Liver (tissue), 9 donors: Measurements from ENCODE around the gene IRF8. TPM values are rescaled to one million over a fixed set of nuclear protein-coding genes. Genes with fewer than 3 reads are reported as not detected.

ENCODE experiments used
- DNase-seq: peaks from one replicate; pipeline ENCODE4 v3.0.0-alpha.2; 2017; ENCODE audit warnings: low spot score
- H3K27ac ChIP-seq, 2 donors: one replicate each; pipeline ENCODE4 v1.7.0; 2013; ENCODE audit warnings: inconsistent platforms in 2 of 2, low read length in 2 of 2, control low read depth in 1 of 2, low read depth in 1 of 2, mild to moderate bottlenecking in 1 of 2
- H3K27me3 ChIP-seq, 4 donors: one replicate each; pipeline versions ENCODE4 v1.6.1 to v1.7.0; 2013; ENCODE audit warnings: low read length in 3 of 4, inconsistent platforms in 1 of 4, mild to moderate bottlenecking in 1 of 4, moderate library complexity in 1 of 4; ENCODE audit not compliant: control insufficient read depth in 4 of 4, insufficient read depth in 4 of 4
- H3K36me3 ChIP-seq, 4 donors: one replicate each; pipeline versions ENCODE4 v1.6.1 to v1.7.0; 2013; ENCODE audit warnings: low read length in 3 of 4, mild to moderate bottlenecking in 3 of 4, low read depth in 1 of 4, moderate library complexity in 1 of 4; ENCODE audit not compliant: control insufficient read depth in 4 of 4, insufficient read depth in 3 of 4
- H3K4me1 ChIP-seq, 4 donors: one replicate each; pipeline versions ENCODE4 v1.6.1 to v1.7.0; 2013; ENCODE audit warnings: low read length in 3 of 4, mild to moderate bottlenecking in 3 of 4, moderate library complexity in 1 of 4; ENCODE audit not compliant: control insufficient read depth in 4 of 4, insufficient read depth in 4 of 4
- H3K4me3 ChIP-seq, 3 donors: one replicate each; pipeline versions ENCODE4 v1.6.1 to v1.7.0; 2013; ENCODE audit warnings: low read length in 3 of 3, control low read depth in 1 of 3, low read depth in 1 of 3, mild to moderate bottlenecking in 1 of 3
- H3K9ac ChIP-seq, 2 donors: one replicate each; pipeline ENCODE4 v1.7.0; 2013; ENCODE audit warnings: low read length in 2 of 2, mild to moderate bottlenecking in 2 of 2, moderate library complexity in 2 of 2, control low read depth in 1 of 2, low read depth in 1 of 2
- H3K9me3 ChIP-seq, 4 donors: one replicate each; pipeline versions ENCODE4 v1.6.1 to v1.7.0; 2013; ENCODE audit warnings: low read length in 3 of 4; ENCODE audit not compliant: control insufficient read depth in 4 of 4
- ATF3 ChIP-seq: IDR thresholded peaks from 2 replicates; pipeline ENCODE4 v1.6.1; 2016; ENCODE audit warnings: antibody characterized with exemption
- CTCF ChIP-seq: fragments of 150-350 bp; IDR thresholded peaks from 2 replicates; pipeline ENCODE4 v1.5.1; 2017; ENCODE audit warnings: improper control_type of control experiment, low read depth, low read length; ENCODE audit not compliant: missing input control
- EGR1 ChIP-seq, 2 donors: IDR thresholded peaks; 2 replicates each; pipeline ENCODE4 v1.6.1; 2016 to 2018; ENCODE audit warnings: antibody characterized with exemption in 2 of 2, low read depth in 2 of 2
- FOXA1 ChIP-seq: IDR thresholded peaks from 2 replicates; pipeline ENCODE4 v1.6.1; 2016; ENCODE audit warnings: antibody characterized with exemption
- FOXA2 ChIP-seq: IDR thresholded peaks from 2 replicates; pipeline ENCODE4 v1.6.1; 2016; ENCODE audit warnings: antibody characterized with exemption
- GABPA ChIP-seq, 2 donors: IDR thresholded peaks in 1 of 2; conservative IDR thresholded peaks in 1 of 2; 2 replicates each; pipeline ENCODE4 v1.6.1; 2016; ENCODE audit warnings: antibody characterized with exemption in 2 of 2, mild to moderate bottlenecking in 1 of 2, moderate library complexity in 1 of 2
- HNF4A ChIP-seq, 2 donors: conservative IDR thresholded peaks; 2 replicates each; pipeline ENCODE4 v1.6.1; 2016; ENCODE audit warnings: antibody characterized with exemption in 2 of 2, mild to moderate bottlenecking in 2 of 2
- HNF4G ChIP-seq: IDR thresholded peaks from 2 replicates; pipeline ENCODE4 v1.6.1; 2016; ENCODE audit warnings: antibody characterized with exemption
- JUND ChIP-seq, 2 donors: IDR thresholded peaks; 2 replicates each; pipeline ENCODE4 v1.6.1; 2016; ENCODE audit warnings: antibody characterized with exemption in 2 of 2
- MAX ChIP-seq: IDR thresholded peaks from 2 replicates; pipeline ENCODE4 v1.6.1; 2016; ENCODE audit warnings: antibody characterized with exemption
- NR2F2 ChIP-seq: IDR thresholded peaks from 2 replicates; pipeline ENCODE4 v1.6.1; 2016; ENCODE audit warnings: antibody characterized with exemption
- REST ChIP-seq: IDR thresholded peaks from 2 replicates; pipeline ENCODE4 v1.6.1; 2016; ENCODE audit warnings: antibody characterized with exemption, mild to moderate bottlenecking
- RXRA ChIP-seq, 2 donors: IDR thresholded peaks; 2 replicates each; pipeline ENCODE4 v1.6.1; 2017 to 2018; ENCODE audit warnings: antibody characterized with exemption in 2 of 2, mild to moderate bottlenecking in 1 of 2
- SP1 ChIP-seq: IDR thresholded peaks from 2 replicates; pipeline ENCODE4 v1.6.1; 2018; ENCODE audit warnings: antibody characterized with exemption, mild to moderate bottlenecking
- TAF1 ChIP-seq: conservative IDR thresholded peaks from 2 replicates; pipeline ENCODE4 v1.6.1; 2016; ENCODE audit warnings: antibody characterized with exemption, mild to moderate bottlenecking
- YY1 ChIP-seq: IDR thresholded peaks from 2 replicates; pipeline ENCODE4 v1.6.1; 2016; ENCODE audit warnings: antibody characterized with exemption, mild to moderate bottlenecking
- ZBTB33 ChIP-seq: IDR thresholded peaks from 2 replicates; pipeline ENCODE4 v1.6.1; 2016; ENCODE audit warnings: antibody characterized with exemption
- WGBS: extraction: QIAGEN DNeasy Blood & Tissue Kit; methylation state at CpG from one replicate; pipeline ENCODE4 v1.1.7; 2013; 5-methylcytosine and 5-hydroxymethylcytosine counted together
- polyA plus RNA-seq, 2 donors: library from polyadenylated mRNA; stranded (reverse) in 1 of 2; unstranded in 1 of 2; fragments of 200-250 nt in 1 of 2; fragments of >200 nt in 1 of 2; fragmentation: Nextera tagmentation in 1 of 2; extraction: Ambion mirVana in 1 of 2; gene quantifications; one replicate each; pipeline versions ENCODE4 v1.2.1 to v1.2.3, GENCODE V29; 2013 to 2015
- total RNA-seq, 2 donors: library from RNA; depleted of rRNA; stranded (reverse); fragments of >200 nt; gene quantifications; one replicate each; pipeline ENCODE4 v1.2.3, GENCODE V29; 2014
- donor health status: healthy.
- donor health status: healthy.
- donor health status: healthy.
- donor health status: healthy.
- donor health status: healthy.

The IRF8 gene
- total and polyA plus RNA-seq, 4 donors = 5.1 to 25.8 (median 12.3) TPM

- DNase-seq = no peak
- 95% methylated on average over 13 of the region's 13 CpGs for WGBS
- Histone ChIP-seq H3K27me3 (no peaks in the 10 kb centered on the region), H3K36me3 (no peaks in the 10 kb centered on the region), H3K4me3 (no peak overlapping the region), H3K9ac (no peak overlapping the region), H3K27ac (no peak overlapping the region), H3K9me3 (no peaks in the 10 kb centered on the region), H3K4me1 (no peaks in the 10 kb centered on the region)
- TF ChIP-seq RXRA (IDR thresholded peaks at IDR 0.05) (no peak), EGR1 (IDR thresholded peaks at IDR 0.05; ENCODE audit: low read depth in 2 of 2) (no peak), MAX (no peak), FOXA2 (no peak), JUND (IDR thresholded peaks at IDR 0.05) (no peak), CTCF (no peak)
These were observed 14.0 kb upstream of the IRF8 start for GRCh38 chr16:85884808-85885463.

- Histone ChIP-seq H3K27me3 (no peaks in the 10 kb centered on the region), H3K4me3 (no peak overlapping the region), H3K36me3 (no peaks in the 10 kb centered on the region), H3K27ac (no peak overlapping the region), H3K9ac (no peak overlapping the region), H3K9me3 (no peaks in the 10 kb centered on the region), H3K4me1 (no peaks in the 10 kb centered on the region)
- DNase-seq = no peak
- 84% methylated on average over 6 of the region's 6 CpGs for whole genome bisulfite sequencing
- TF ChIP-seq JUND (IDR thresholded peaks at IDR 0.05) (no peak), FOXA2 (no peak), CTCF (no peak), REST (no peak), ATF3 (no peak), GABPA (IDR thresholded peaks at IDR 0.05 in 1 of 2, conservative IDR thresholded peaks at IDR 0.05 in 1 of 2) (no peak), HNF4G (no peak), NR2F2 (no peak), SP1 (no peak), MAX (no peak), FOXA1 (no peak), RXRA (IDR thresholded peaks at IDR 0.05) (no peak), TAF1 (no peak), YY1 (no peak), ZBTB33 (no peak), HNF4A (conservative IDR thresholded peaks at IDR 0.05) (no peak), EGR1 (IDR thresholded peaks at IDR 0.05; ENCODE audit: low read depth in 2 of 2) (no peak)
These were observed 13.4 kb upstream of the IRF8 start for GRCh38 chr16:85885537-85885936.
